Measurements from ENCODE around the gene DCUN1D4. TPM values are rescaled to one million over a fixed set of nuclear protein-coding genes. Genes with fewer than 3 reads are reported as not detected.

Gene DCUN1D4
- total RNA-seq, 2 donors from 2014 or later, result 42.0 to 51.5 TPM

- Mint-ChIP-seq H3K27me3 (ENCODE audit: insufficient read depth) (no peaks in the 10 kb centered on the region), H3K4me1 (no peaks in the 10 kb centered on the region), H3K36me3 (ENCODE audit: low read depth) (peaks cover 41% of the 10 kb centered on the region), H3K27ac (no peak overlapping the region), H3K9me3 (no peaks in the 10 kb centered on the region), H3K4me3 (no peak overlapping the region)
- peaks cover 58% of the 10 kb centered on the region for H3K36me3 ChIP-seq (ENCODE audit: control insufficient read depth, insufficient read depth, low read length)
- H3K27ac ChIP-seq (ENCODE audit: low read depth, low read length), result no peak overlapping the region
- H3K4me1 ChIP-seq (ENCODE audit: control insufficient read depth, insufficient read depth, low read length), result no peaks in the 10 kb centered on the region
- DNase-seq, result no peak
- no peak for TF ChIP-seq CTCF (conservative IDR thresholded peaks at IDR 0.05)
- 94 to 96% methylated on average over 6 to 7 of the region's 7 CpGs for WGBS, 2 experiments (ENCODE audit: insufficient coverage in 1 of 2, insufficient read length in 1 of 2)
- no peak overlapping the region for H3K9ac ChIP-seq (ENCODE audit: extremely low read depth, low read length, poor library complexity, severe bottlenecking)
- no peaks in the 10 kb centered on the region for H3K9me3 ChIP-seq (ENCODE audit: control insufficient read depth, low read length)
- no peak overlapping the region for H3K4me3 ChIP-seq (ENCODE audit: low read length)
- H3K27me3 ChIP-seq (ENCODE audit: control insufficient read depth, insufficient read depth, low read length, poor library complexity, severe bottlenecking), result no peaks in the 10 kb centered on the region
These were observed 23.9 kb downstream of the DCUN1D4 start for GRCh38 chr4:51866835-51867234.

GRCh38 chr4:51867689-51868448, 24.9 kb downstream of the DCUN1D4 start:
- TF ChIP-seq CTCF (conservative IDR thresholded peaks at IDR 0.05), result no peak
- H3K27me3 ChIP-seq (ENCODE audit: control insufficient read depth, insufficient read depth, low read length, poor library complexity, severe bottlenecking), result no peaks in the 10 kb centered on the region
- DNase-seq, result no peak
- H3K4me1 ChIP-seq (ENCODE audit: control insufficient read depth, insufficient read depth, low read length), result no peaks in the 10 kb centered on the region
- no peak overlapping the region for H3K9ac ChIP-seq (ENCODE audit: extremely low read depth, low read length, poor library complexity, severe bottlenecking)
- no peak overlapping the region for H3K4me3 ChIP-seq (ENCODE audit: low read length)
- Mint-ChIP-seq H3K4me3 (no peak overlapping the region), H3K9me3 (no peaks in the 10 kb centered on the region), H3K27me3 (ENCODE audit: insufficient read depth) (no peaks in the 10 kb centered on the region), H3K4me1 (no peaks in the 10 kb centered on the region), H3K36me3 (ENCODE audit: low read depth) (peaks cover 48% of the 10 kb centered on the region), H3K27ac (no peak overlapping the region)
- H3K36me3 ChIP-seq (ENCODE audit: control insufficient read depth, insufficient read depth, low read length), result peaks cover 69% of the 10 kb centered on the region
- H3K27ac ChIP-seq (ENCODE audit: low read depth, low read length), result no peak overlapping the region
- 94 to 98% methylated on average over 8 to 16 of the region's 16 CpGs for WGBS, 2 experiments (ENCODE audit: insufficient coverage in 1 of 2, insufficient read length in 1 of 2)
- H3K9me3 ChIP-seq (ENCODE audit: control insufficient read depth, low read length), result no peaks in the 10 kb centered on the region

- H3K4me1 ChIP-seq (ENCODE audit: control insufficient read depth, insufficient read depth, low read length), result no peaks in the 10 kb centered on the region
- Mint-ChIP-seq H3K27ac (no peak overlapping the region), H3K27me3 (ENCODE audit: insufficient read depth) (no peaks in the 10 kb centered on the region), H3K4me3 (no peak overlapping the region), H3K9me3 (no peaks in the 10 kb centered on the region), H3K4me1 (no peaks in the 10 kb centered on the region), H3K36me3 (ENCODE audit: low read depth) (peaks cover 53% of the 10 kb centered on the region)
- no peak overlapping the region for H3K27ac ChIP-seq (ENCODE audit: low read depth, low read length)
- WGBS, 2 experiments (ENCODE audit: insufficient coverage in 1 of 2, insufficient read length in 1 of 2), result 94 to 100% methylated on average over 1 to 2 of the region's 2 CpGs
- H3K4me3 ChIP-seq (ENCODE audit: low read length), result no peak overlapping the region
- no peak for DNase-seq
- H3K27me3 ChIP-seq (ENCODE audit: control insufficient read depth, insufficient read depth, low read length, poor library complexity, severe bottlenecking), result no peaks in the 10 kb centered on the region
- H3K9me3 ChIP-seq (ENCODE audit: control insufficient read depth, low read length), result no peaks in the 10 kb centered on the region
- H3K36me3 ChIP-seq (ENCODE audit: control insufficient read depth, insufficient read depth, low read length), result peaks cover 67% of the 10 kb centered on the region
- H3K9ac ChIP-seq (ENCODE audit: extremely low read depth, low read length, poor library complexity, severe bottlenecking), result no peak overlapping the region
- no peak for TF ChIP-seq CTCF (conservative IDR thresholded peaks at IDR 0.05)
These were observed 25.5 kb downstream of the DCUN1D4 start for GRCh38 chr4:51868449-51868847.
